ENCODE results near the gene MYOG. TPM values are rescaled to one million over a fixed set of nuclear protein-coding genes. Genes with fewer than 3 reads are reported as not detected.

Gene MYOG
- total and polyA plus RNA-seq, 10 of the 15 experiments (the other 5 are each of a cell fraction or from before 2014, with no cell fraction given): not detected

GRCh38 chr1:203131548-203132200, 45.9 kb upstream of the MYOG start:
- no peaks in the 10 kb centered on the region for H3K79me2 ChIP-seq (ENCODE audit: control insufficient read depth, insufficient read depth, low read length)
- RAD21 ChIA-PET (ENCODE audit: unreplicated experiment): no interaction called here
- no peaks in the 10 kb centered on the region for H3K9me3 ChIP-seq (replicated peaks; ENCODE audit: control insufficient read depth, insufficient read depth, low read length)
- no TSS peak for BruUV-seq (replicated peaks)
- 21% methylated on average over 9 of the region's 9 CpGs for WGBS (ENCODE audit: insufficient coverage, insufficient replicate concordance, low lambda C conversion rate, missing lambda C conversion rate)
- CTCF ChIA-PET: interaction anchor here (1.5 kb wide), 2 partner anchors 41 to 84 kb away, joined by 4 to 7 read pairs; no protein-coding TSS in a partner anchor
- no peak overlapping the region for H3K27ac ChIP-seq (ENCODE audit: control insufficient read depth, insufficient read depth)
- intact Hi-C loops (cut with micrococcal nuclease; ENCODE audit: unreplicated experiment) (no loop called here), in situ Hi-C loops (cut with MboI) (no loop called here)
- no peak overlapping the region for H2AFZ ChIP-seq (ENCODE audit: control insufficient read depth, low read depth, low read length)
- H3K36me3 ChIP-seq (ENCODE audit: control insufficient read depth in 2 of 2, insufficient read depth in 2 of 2, low read length in 1 of 2): no peaks in the 10 kb centered on the region
- SMC1A ChIA-PET (ENCODE audit: uncharacterized antibody, unreplicated experiment): interaction anchor here (1.2 to 1.8 kb wide), 2 partner anchors 13 to 15 kb away, joined by 3 to 4 read pairs; no protein-coding TSS in a partner anchor
- FAIRE-seq (no peak), ATAC-seq (no peak; the same call in 2 of the 3 replicates), DNase-seq (ENCODE audit: low read depth, low spot score) (no peak)
- no peaks in the 10 kb centered on the region for H4K20me1 ChIP-seq (ENCODE audit: control insufficient read depth, insufficient read depth)
- POLR2A ChIA-PET: no interaction called here
- no peak overlapping the region for H3K4me2 ChIP-seq (ENCODE audit: control insufficient read depth, insufficient read depth)
- H3K27me3 ChIP-seq (replicated peaks in 1 of 2; ENCODE audit: control insufficient read depth in 2 of 2, insufficient read depth in 2 of 2, low read length in 1 of 2): peaks cover 6 to 10% of the 10 kb centered on the region in 2 experiments
- no peak for TF ChIP-seq RELA (IDR thresholded peaks at IDR 0.05; ENCODE audit: borderline replicate concordance, partially characterized antibody)
- no peak for TF ChIP-seq MEF2B (IDR thresholded peaks at IDR 0.05; ENCODE audit: partially characterized antibody, poor library complexity, severe bottlenecking)
- TF ChIP-seq CBFB (IDR thresholded peaks at IDR 0.05; ENCODE audit: low read depth): no peak
- no peak for TF ChIP-seq TAF1 (IDR thresholded peaks at IDR 0.05; ENCODE audit: borderline replicate concordance, low read depth, low read length)
- no peak for TF ChIP-seq FOXM1 (IDR thresholded peaks at IDR 0.05; ENCODE audit: low read depth, low read length)
- no peak for TF ChIP-seq EGR1 (IDR thresholded peaks at IDR 0.05; ENCODE audit: borderline replicate concordance in 1 of 2, low read depth in 2 of 2, low read length in 2 of 2)
- TF ChIP-seq BACH1 (IDR thresholded peaks at IDR 0.05; ENCODE audit: borderline replicate concordance): no peak
- no peak for TF ChIP-seq POLR2A (IDR thresholded peaks at IDR 0.05; ENCODE audit: low read depth, low read length)
- no peak for TF ChIP-seq HDGF (IDR thresholded peaks at IDR 0.05)
- no peak for TF ChIP-seq KAT2A (conservative IDR thresholded peaks at IDR 0.05; ENCODE audit: control insufficient read depth, low read depth, low read length)
- TF ChIP-seq PKNOX1 (IDR thresholded peaks at IDR 0.05): no peak
- TF ChIP-seq RFX5 (IDR thresholded peaks at IDR 0.05; ENCODE audit: low read depth, low read length): no peak
- no peak for TF ChIP-seq EED (IDR thresholded peaks at IDR 0.05; ENCODE audit: low read depth)
- no peak for TF ChIP-seq RB1 (IDR thresholded peaks at IDR 0.05; ENCODE audit: borderline replicate concordance)
- no peak for TF ChIP-seq CHD4 (IDR thresholded peaks at IDR 0.05)
- no peak for TF ChIP-seq TCF12 (IDR thresholded peaks at IDR 0.05; ENCODE audit: low read depth, low read length)
- no peak for TF ChIP-seq POLR2AphosphoS2 (IDR thresholded peaks at IDR 0.05; ENCODE audit: low read depth, low read length)
- no peaks in the 10 kb centered on the region for H3K4me1 ChIP-seq (ENCODE audit: control insufficient read depth, insufficient read depth, low read length)
- H3K4me3 ChIP-seq: no peak overlapping the region
- H3K9ac ChIP-seq (ENCODE audit: control insufficient read depth, insufficient read depth, low read length): no peak overlapping the region
